NCI-H748 (cell line): ENCODE measurements around the gene TMEM18.

Experiments used
- DNase-seq: peaks from one replicate; lab custom pipeline; 2025; ENCODE audit not compliant: unreplicated experiment; lab: John Stamatoyannopoulos, UW

TMEM18 gene

GRCh38 chr2:636641-637405 lies 40.4 kb downstream of the TMEM18 start:
- peak; percentile 62 for DNase-seq

- DNase-seq, result no peak
Measured at GRCh38 chr2:635687-636621, 41.3 kb downstream of the TMEM18 start.

GRCh38 chr2:634636-635388 lies 42.4 kb downstream of the TMEM18 start:
- DNase-seq, result no peak

- DNase-seq, result no peak
Measured at GRCh38 chr2:634041-634440, 43.2 kb downstream of the TMEM18 start.

GRCh38 chr2:633371-633770 lies 43.8 kb downstream of the TMEM18 start:
- no peak for DNase-seq

GRCh38 chr2:632471-632870 lies 44.7 kb downstream of the TMEM18 start:
- DNase-seq, result no peak

GRCh38 chr2:631741-632140 lies 45.5 kb downstream of the TMEM18 start:
- DNase-seq, result no peak

GRCh38 chr2:630451-631320 lies 46.5 kb downstream of the TMEM18 start:
- DNase-seq, result no peak

GRCh38 chr2:629961-630360 lies 47.2 kb downstream of the TMEM18 start:
- DNase-seq, result no peak

GRCh38 chr2:628651-629050 lies 48.6 kb downstream of the TMEM18 start:
- DNase-seq, result no peak

- DNase-seq, result no peak
Measured at GRCh38 chr2:627926-628560, 49.2 kb downstream of the TMEM18 start.

- no peak for DNase-seq
Measured at GRCh38 chr2:627340-627709, 49.9 kb downstream of the TMEM18 start.

- DNase-seq, result peak; percentile 51
Measured at GRCh38 chr2:626491-627339, 50.5 kb downstream of the TMEM18 start.

- DNase-seq, result no peak
Measured at GRCh38 chr2:625415-626333, 51.5 kb downstream of the TMEM18 start.

- DNase-seq, result no peak
Measured at GRCh38 chr2:624551-625347, 52.5 kb downstream of the TMEM18 start.

GRCh38 chr2:624096-624495 lies 53.1 kb downstream of the TMEM18 start:
- no peak for DNase-seq
